Suprapubic skin (tissue), 4 donors: ENCODE data around the gene FAM3C. TPM values are rescaled to one million over a fixed set of nuclear protein-coding genes. Genes with fewer than 3 reads are reported as not detected.
"Not testable (repeated sequence)": the region's sequence is repeated elsewhere in the genome, so short reads cannot be mapped to it uniquely, and the experiment has no call there.

Experiments
- DNase-seq, 2 donors: peaks; one replicate each; pipeline ENCODE4 v3.0.0-alpha.2; 2019; ENCODE audit warnings: low spot score in 2 of 2
- H3K27ac ChIP-seq: fragments of 200-600 bp; sonication (generic); one replicate; pipeline ENCODE4 v1.5.1; 2019
- H3K27me3 ChIP-seq: fragments of 200-600 bp; sonication (generic); one replicate; pipeline ENCODE4 v1.5.1; 2019
- H3K36me3 ChIP-seq: fragments of 200-600 bp; sonication (generic); one replicate; pipeline ENCODE4 v1.5.1; 2019
- H3K4me1 ChIP-seq: fragments of 200-600 bp; sonication (generic); one replicate; pipeline ENCODE4 v1.5.1; 2019
- H3K4me3 ChIP-seq: fragments of 200-600 bp; sonication (generic); one replicate; pipeline ENCODE4 v1.5.1; 2019; ENCODE audit warnings: mild to moderate bottlenecking
- H3K9me3 ChIP-seq: fragments of 200-600 bp; sonication (generic); one replicate; pipeline ENCODE4 v1.5.1; 2019
- EP300 ChIP-seq: sonication (generic); formaldehyde crosslinking; IDR thresholded peaks from one replicate; pipeline ENCODE4 v1.6.1; 2017; ENCODE audit warnings: antibody characterized with exemption
- POLR2A ChIP-seq, 2 donors: fragments of 450-650 bp; IDR thresholded peaks; one replicate each; pipeline ENCODE4 v1.6.1; 2017; ENCODE audit warnings: antibody characterized with exemption in 2 of 2, mild to moderate bottlenecking in 2 of 2, moderate library complexity in 2 of 2
- POLR2AphosphoS5 ChIP-seq, 3 donors: sonication (generic); formaldehyde crosslinking; IDR thresholded peaks; one replicate each; pipeline ENCODE4 v1.6.1; 2017; ENCODE audit warnings: antibody characterized with exemption in 3 of 3
- WGBS: methylation state at CpG from one replicate; pipeline ENCODE4 v1.1.5; 2018; 5-methylcytosine and 5-hydroxymethylcytosine counted together
- total RNA-seq, 4 donors: library from RNA; depleted of rRNA; stranded (reverse); fragments of >200 nt; gene quantifications; one replicate each; pipeline ENCODE4 v1.1.0, GENCODE V29; 2016
- TF ChIP-seq, protein P1 (sequence below), 2 donors: fragments of 200-600 bp in 1 of 2; fragments of 450-650 bp in 1 of 2; sonication (generic) in 1 of 2; IDR thresholded peaks; one replicate each; pipeline ENCODE4 v1.5.1; 2016 to 2019; ENCODE audit warnings: antibody characterized with exemption in 2 of 2, mild to moderate bottlenecking in 1 of 2, moderate library complexity in 1 of 2

FAM3C gene
- total RNA-seq, 4 donors from 2014 or later: 31.8 to 39.1 (median 35.9) TPM

DNA sequence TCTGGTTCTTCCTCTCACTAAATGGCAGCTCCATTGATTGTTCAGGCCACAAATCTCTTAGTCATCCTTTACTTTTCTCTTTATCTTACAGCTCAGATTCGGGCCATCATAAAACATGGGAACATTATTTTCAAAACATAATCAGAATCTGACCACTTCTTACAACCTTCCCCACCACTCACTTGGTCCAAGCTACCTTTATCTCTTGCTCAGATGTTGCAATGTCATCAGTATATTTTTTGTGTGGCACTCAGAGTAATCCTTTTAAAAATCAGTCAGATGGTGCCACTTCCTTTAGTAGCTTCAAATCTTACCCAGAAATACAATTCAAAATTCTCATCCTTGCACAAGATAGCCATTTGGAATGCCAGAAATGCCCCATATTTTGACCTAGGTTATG, 34.5 kb upstream of the FAM3C start:
- no peak for DNase-seq
- Histone ChIP-seq H3K27me3 (no peaks in the 10 kb centered on the region), H3K9me3 (no peaks in the 10 kb centered on the region), H3K4me3 (no peak overlapping the region), H3K27ac (no peak overlapping the region), H3K4me1 (no peaks in the 10 kb centered on the region), H3K36me3 (no peaks in the 10 kb centered on the region)
- no peak for TF ChIP-seq EP300
- TF ChIP-seq POLR2AphosphoS5 (IDR thresholded peaks at IDR 0.05): no peak
- 84% methylated on average over 1 of the region's 1 CpG for WGBS

DNA sequence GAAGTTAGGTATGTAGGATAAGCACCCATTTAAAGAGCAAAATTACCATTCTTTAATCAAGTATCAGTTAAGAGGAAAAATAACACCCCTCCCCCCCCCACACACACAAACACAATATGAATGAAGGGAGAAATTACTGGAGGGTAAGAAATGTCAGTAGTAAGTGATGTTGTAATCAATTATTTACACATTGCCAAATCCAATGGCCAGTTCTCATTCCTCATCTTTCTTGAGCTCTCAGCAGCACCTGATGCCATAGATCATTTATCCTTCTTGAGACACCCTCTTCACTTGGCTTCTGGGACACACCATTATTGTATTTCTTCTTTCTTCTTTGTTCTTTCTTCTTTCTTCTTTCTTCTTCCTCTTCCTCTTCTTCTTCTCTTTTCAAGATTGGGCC, 33.7 kb upstream of the FAM3C start:
- no peak overlapping the region for H3K4me3 ChIP-seq
- H3K36me3 ChIP-seq: no peaks in the 10 kb centered on the region
- no peaks in the 10 kb centered on the region for H3K4me1 ChIP-seq
- no peaks in the 10 kb centered on the region for H3K27me3 ChIP-seq
- H3K27ac ChIP-seq: no peak overlapping the region
- TF ChIP-seq EP300 (no peak), POLR2A (IDR thresholded peaks at IDR 0.05) (no peak), POLR2AphosphoS5 (IDR thresholded peaks at IDR 0.05) (no peak)
- TF ChIP-seq, protein P1, sequence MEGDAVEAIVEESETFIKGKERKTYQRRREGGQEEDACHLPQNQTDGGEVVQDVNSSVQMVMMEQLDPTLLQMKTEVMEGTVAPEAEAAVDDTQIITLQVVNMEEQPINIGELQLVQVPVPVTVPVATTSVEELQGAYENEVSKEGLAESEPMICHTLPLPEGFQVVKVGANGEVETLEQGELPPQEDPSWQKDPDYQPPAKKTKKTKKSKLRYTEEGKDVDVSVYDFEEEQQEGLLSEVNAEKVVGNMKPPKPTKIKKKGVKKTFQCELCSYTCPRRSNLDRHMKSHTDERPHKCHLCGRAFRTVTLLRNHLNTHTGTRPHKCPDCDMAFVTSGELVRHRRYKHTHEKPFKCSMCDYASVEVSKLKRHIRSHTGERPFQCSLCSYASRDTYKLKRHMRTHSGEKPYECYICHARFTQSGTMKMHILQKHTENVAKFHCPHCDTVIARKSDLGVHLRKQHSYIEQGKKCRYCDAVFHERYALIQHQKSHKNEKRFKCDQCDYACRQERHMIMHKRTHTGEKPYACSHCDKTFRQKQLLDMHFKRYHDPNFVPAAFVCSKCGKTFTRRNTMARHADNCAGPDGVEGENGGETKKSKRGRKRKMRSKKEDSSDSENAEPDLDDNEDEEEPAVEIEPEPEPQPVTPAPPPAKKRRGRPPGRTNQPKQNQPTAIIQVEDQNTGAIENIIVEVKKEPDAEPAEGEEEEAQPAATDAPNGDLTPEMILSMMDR (IDR thresholded peaks at IDR 0.05): no peak
- no peak for DNase-seq
- H3K9me3 ChIP-seq: no peaks in the 10 kb centered on the region

DNA sequence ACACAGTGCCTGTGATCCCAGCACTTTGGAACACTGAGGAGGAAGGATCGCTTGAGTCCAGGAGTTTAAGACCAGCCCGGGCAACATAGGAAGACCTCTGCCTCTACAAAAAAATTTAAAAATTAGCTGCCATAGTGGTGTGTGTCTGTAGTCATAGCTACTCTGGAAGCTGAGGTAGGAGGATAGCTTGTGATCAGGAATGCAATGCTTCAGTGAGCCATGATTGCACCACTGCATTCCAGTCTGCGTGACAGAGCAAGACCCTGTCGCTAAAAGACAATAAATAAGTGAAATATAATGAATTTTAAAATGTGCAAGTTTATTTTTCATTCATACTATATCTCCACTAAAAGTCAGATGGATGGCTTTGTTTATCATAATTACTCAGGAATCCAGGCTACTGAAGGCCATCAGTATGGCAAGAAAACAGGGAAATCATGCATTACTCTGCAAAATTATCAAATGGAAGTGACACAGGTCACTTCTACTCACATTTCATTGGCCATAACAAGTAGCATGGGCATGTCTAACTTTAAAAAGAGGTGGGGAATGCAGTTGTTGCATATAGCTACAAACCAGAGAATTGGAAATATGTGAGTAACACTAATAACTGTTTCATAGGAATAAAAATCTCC, 32.9 kb upstream of the FAM3C start:
- 72% methylated on average over 4 of the region's 4 CpGs for WGBS
- H3K27me3 ChIP-seq: no peaks in the 10 kb centered on the region
- H3K9me3 ChIP-seq: no peaks in the 10 kb centered on the region
- DNase-seq: no peak
- no peaks in the 10 kb centered on the region for H3K36me3 ChIP-seq
- H3K4me3 ChIP-seq: no peak overlapping the region
- no peak for TF ChIP-seq EP300
- TF ChIP-seq POLR2AphosphoS5 (IDR thresholded peaks at IDR 0.05): no peak
- no peak for TF ChIP-seq POLR2A (IDR thresholded peaks at IDR 0.05)
- TF ChIP-seq, protein P1 (IDR thresholded peaks at IDR 0.05): no peak
- no peaks in the 10 kb centered on the region for H3K4me1 ChIP-seq
- no peak overlapping the region for H3K27ac ChIP-seq

DNA sequence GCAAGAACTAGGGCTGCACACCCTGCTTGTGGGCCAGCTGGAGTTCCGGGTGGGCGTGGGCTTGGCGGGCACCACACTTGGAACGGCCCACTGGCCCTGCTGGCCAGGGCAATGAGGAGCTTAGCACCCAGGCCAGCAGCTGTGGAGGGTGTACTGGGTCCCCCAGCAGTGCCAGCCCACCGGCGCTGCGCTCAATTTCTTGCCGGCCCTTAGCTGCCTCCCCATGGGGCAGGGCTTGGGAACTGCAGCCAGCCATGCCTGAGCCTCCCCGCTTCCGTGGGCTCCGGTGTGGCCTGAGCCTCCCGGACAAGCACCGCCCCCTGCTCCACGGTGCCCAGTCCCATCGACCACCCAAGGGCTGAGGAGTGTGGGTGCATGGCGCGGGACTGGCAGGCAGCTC, 25.6 kb upstream of the FAM3C start:
- not testable (repeated sequence) for H3K27ac ChIP-seq, H3K9me3 ChIP-seq, H3K4me3 ChIP-seq, H3K36me3 ChIP-seq, H3K27me3 ChIP-seq, DNase-seq, H3K4me1 ChIP-seq
- WGBS: 91% methylated on average over 13 of the region's 17 CpGs

DNA sequence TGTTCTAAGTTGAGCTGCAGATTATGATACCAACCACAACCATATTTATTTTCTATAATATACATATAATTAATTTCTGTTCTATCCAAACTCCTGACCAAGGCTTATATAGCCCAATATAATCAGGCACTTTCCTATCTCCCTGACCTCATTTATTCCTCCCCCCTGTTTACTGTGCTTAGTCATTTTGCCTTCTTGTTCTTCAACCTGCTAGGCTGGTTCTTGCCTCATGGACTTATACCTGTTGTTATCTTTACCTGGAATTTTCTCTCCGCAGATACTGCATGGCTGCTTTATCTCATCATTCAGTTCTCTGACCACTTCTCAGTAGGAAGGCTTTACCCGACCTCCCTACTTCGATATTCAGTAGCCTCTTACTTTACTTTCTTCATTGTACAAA, 24.9 kb upstream of the FAM3C start:
- no peak for DNase-seq
- Histone ChIP-seq H3K4me1 (no peaks in the 10 kb centered on the region), H3K27ac (no peak overlapping the region), H3K36me3 (no peaks in the 10 kb centered on the region), H3K27me3 (no peaks in the 10 kb centered on the region), H3K9me3 (no peaks in the 10 kb centered on the region), H3K4me3 (no peak overlapping the region)
- WGBS: 71% methylated on average over 3 of the region's 3 CpGs
- TF ChIP-seq EP300 (no peak), POLR2A (IDR thresholded peaks at IDR 0.05) (no peak), POLR2AphosphoS5 (IDR thresholded peaks at IDR 0.05) (no peak)
- TF ChIP-seq, protein P1 (IDR thresholded peaks at IDR 0.05): no peak

DNA sequence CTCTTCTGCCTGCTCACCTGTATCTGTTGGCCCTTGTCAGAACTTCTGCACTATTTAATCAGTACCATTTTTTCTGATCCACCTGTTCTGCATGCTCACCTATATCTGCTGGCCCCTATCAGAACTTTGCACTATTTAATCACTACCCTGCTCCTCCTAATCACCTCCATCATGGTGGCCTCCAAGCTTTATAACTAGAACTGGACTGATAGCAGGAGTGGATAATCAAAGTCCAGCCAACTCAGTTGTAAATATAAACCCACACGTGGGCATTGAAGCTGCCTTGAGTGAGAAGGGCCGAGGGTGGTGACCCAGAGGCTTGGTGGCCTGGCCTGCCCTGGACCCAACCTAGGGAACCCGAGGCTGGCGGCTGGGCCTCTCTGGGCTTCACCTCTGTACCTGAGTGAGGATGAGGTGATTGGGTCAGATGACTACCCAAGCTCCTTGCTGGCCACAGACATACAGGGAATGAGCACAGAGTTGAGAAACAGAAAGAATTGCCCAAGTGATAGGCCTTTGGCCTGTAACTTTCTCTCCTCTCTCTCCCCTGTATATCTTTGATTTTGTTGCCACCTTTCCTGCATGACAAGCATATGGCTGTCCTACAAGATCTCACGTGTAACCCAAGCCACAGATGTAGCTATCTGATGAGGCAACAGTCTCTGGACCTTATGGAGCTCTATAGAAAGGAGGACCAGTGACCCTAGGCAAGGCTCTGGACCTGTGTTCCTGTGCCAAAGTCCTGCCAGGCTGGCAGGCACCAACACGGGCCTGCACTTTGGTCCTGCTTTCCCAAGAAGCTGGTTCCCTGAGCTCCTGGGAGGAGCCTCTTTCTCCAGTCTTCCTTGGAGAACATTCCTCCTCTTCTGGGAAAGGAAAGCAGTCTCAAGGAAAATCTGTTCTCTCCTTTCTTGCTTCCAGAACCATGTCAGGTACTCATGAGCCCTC, 23.4 kb upstream of the FAM3C start:
- H3K4me3 ChIP-seq: no peak overlapping the region
- no peak for DNase-seq
- no peak overlapping the region for H3K27ac ChIP-seq
- 81% methylated on average over 6 of the region's 6 CpGs for WGBS
- no peaks in the 10 kb centered on the region for H3K4me1 ChIP-seq
- no peaks in the 10 kb centered on the region for H3K36me3 ChIP-seq
- H3K27me3 ChIP-seq: no peaks in the 10 kb centered on the region
- TF ChIP-seq, protein P1 (IDR thresholded peaks at IDR 0.05): no peak
- no peak for TF ChIP-seq POLR2A (IDR thresholded peaks at IDR 0.05)
- no peak for TF ChIP-seq EP300
- TF ChIP-seq POLR2AphosphoS5 (IDR thresholded peaks at IDR 0.05): no peak
- H3K9me3 ChIP-seq: no peaks in the 10 kb centered on the region
